Epithelial cell of alveolus of lung (primary cell): ENCODE results near the gene ZNF174. TPM values are rescaled to one million over a fixed set of nuclear protein-coding genes. Genes with fewer than 3 reads are reported as not detected.

Source experiments
- total RNA-seq: library from RNA; depleted of rRNA; stranded (reverse); fragments of >200 nt; gene quantifications from 2 replicates; pipeline ENCODE4 v1.2.1, GENCODE V29; 2015

ZNF174 gene
- total RNA-seq, result 7.1 and 12.5 TPM in 2 replicates

DNA sequence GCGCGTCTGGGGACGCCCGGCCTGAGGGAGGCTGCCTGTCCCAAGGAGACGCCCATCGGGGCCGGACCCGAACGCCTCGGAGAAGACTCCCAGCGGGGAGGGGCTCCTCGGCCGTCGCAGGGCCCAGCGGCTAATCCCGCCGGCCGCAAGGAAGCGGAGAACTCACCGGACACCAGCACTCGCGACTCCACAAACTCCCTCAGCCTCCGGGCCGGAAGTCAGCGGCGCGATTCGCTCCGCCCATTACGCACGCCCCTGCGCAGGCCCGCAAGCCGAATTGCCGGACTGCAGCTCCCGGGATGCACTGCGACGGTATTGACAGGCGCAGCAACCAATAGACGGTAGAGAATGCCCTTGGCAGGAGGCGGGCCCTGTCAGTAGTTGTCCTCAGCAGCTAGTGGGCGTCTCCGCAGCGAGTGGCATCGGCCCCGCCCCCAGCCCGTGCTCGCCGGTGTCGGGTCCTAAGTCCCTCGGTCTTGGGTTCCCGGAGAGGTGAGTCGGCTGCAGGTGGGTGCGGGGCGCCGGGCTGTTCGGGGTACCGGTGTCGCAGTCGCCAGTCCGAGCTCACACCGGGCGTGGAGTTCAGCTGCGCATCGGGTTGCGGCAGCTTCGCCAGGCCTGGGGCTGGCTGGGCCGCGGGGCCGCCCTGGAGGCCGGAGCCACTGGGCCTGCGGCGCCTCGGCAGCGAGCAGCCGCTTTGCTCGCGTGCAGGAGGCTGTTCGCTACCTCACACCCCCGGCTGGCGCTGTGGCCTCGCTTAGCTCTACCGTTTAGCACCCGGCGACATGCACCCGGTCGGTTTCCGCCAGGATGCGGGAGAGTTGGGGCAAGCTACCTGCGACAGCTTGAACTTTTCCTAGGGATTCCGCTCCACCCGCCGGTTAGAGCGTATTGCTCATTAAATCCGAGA is at the start of gene ZNF174, which contains the start of gene ZSCAN32:
Gene ZNF174 (plus strand): TSS at position 437 of the 910 bp plus-strand sequence. CDS start 790 bp downstream, outside the sequence.
Gene ZSCAN32 (minus strand): TSS at position 226 of the 910 bp plus-strand sequence. CDS start 3,447 bp downstream, outside the sequence.

GRCh38 chr16:3355589-3355988 is 45.4 kb upstream of the ZNF174 start, which contains the start of gene OR2C1:
OR2C1 (plus strand) TSS chr16:3355889; CDS start chr16:3355941, 52 bp downstream.

DNA sequence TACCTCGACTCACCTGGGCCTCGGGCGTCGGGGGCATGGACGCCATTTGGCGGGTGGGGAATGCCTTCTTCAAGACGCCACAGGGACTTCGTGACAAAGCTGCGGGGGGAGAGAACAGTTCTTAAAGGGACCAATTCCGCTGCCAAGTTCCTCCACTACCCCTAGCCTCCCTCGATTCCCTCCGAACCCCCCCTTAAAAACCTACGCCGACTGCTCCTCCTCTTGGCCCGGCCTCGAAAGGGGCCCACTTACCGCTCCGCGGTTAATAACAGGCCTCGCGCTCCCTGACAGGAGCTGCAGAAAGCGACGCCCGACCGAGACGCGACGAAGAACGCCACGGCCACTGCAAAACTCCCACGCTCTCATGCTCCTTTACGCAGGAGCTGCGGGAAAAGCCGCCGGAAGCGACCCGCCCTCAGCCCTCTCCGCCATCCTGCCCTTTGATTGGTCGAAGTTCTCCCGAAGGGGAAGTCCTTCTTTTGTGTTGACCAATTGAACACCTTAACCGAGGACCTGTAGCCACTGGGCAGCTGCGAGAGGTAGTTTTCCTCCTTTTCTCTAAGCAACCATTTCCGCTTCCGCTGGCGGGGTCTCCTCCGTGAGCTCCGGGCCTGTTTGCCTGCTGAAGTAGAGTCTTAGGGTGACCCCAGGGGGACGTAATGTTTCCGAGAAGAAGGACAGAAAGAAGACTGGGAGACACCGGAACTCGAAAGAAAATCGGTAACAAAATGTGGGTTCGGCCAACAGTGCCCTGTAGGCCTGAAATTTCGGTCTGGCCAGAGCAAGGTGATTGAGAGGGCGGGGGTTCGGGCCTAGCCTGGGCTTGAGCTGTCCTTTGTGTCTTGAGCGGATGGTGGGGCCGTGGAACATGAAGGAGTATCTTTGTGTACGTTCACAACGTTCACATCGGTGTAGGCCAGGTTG is 42.4 kb downstream of the ZNF174 start, which contains the start of the genes NAA60 and ZNF597:
Gene NAA60 (plus strand): TSS at position 573 of the 924 bp plus-strand sequence. CDS start 32,548 bp downstream, outside the sequence.
Gene ZNF597 (minus strand): TSS at position 397 of the 924 bp plus-strand sequence. CDS start 351 bp downstream, at position 46.

Other genes starting within 250 kb of the ZNF174 start
- not detected in 2 replicates for gene OR1F1, start 213.0 kb upstream of the ZNF174 start, total RNA-seq
- 4.4 and 12.1 TPM in 2 replicates for gene ZNF200, start 166.1 kb upstream of the ZNF174 start, total RNA-seq
- gene MEFV, start 144.6 kb upstream of the ZNF174 start, total RNA-seq, result not detected in 2 replicates
- 34.6 and 49.3 TPM in 2 replicates for gene ZNF263, start 117.7 kb upstream of the ZNF174 start, total RNA-seq
- gene TIGD7, start 95.8 kb upstream of the ZNF174 start, total RNA-seq, result 2.5 and 8.1 TPM in 2 replicates
- gene ZNF75A, start 95.7 kb upstream of the ZNF174 start, total RNA-seq, result 8.1 and 26.1 TPM in 2 replicates
- gene OR2C1, start 45.3 kb upstream of the ZNF174 start, total RNA-seq, result not detected in 2 replicates
- 7.5 and 17.1 TPM in 2 replicates for gene ZSCAN32, start 211 bp upstream of the ZNF174 start, total RNA-seq
- gene ZNF597, start 42.3 kb downstream of the ZNF174 start, total RNA-seq, result 1.5 and 1.9 TPM in 2 replicates
- gene NAA60, start 42.5 kb downstream of the ZNF174 start, total RNA-seq, result 17.1 and 37.0 TPM in 2 replicates
- gene C16orf90, start 94.3 kb downstream of the ZNF174 start, total RNA-seq, result not detected in 2 replicates
- 12.3 and 27.1 TPM in 2 replicates for gene CLUAP1, start 99.8 kb downstream of the ZNF174 start, total RNA-seq
- 0.08 TPM in 1 of 2 replicates, not detected in the other for gene NLRC3, start 176.2 kb downstream of the ZNF174 start, total RNA-seq
- gene SLX4, start 210.4 kb downstream of the ZNF174 start, total RNA-seq, result 3.5 and 3.9 TPM in 2 replicates